ENCODE measurements around the gene KIF15. TPM values are rescaled to one million over a fixed set of nuclear protein-coding genes. Genes with fewer than 3 reads are reported as not detected.

The KIF15 gene
- total and polyA plus RNA-seq, 4 donors: 0.64 to 4.0 (median 0.92) TPM

- TF ChIP-seq, protein P1, sequence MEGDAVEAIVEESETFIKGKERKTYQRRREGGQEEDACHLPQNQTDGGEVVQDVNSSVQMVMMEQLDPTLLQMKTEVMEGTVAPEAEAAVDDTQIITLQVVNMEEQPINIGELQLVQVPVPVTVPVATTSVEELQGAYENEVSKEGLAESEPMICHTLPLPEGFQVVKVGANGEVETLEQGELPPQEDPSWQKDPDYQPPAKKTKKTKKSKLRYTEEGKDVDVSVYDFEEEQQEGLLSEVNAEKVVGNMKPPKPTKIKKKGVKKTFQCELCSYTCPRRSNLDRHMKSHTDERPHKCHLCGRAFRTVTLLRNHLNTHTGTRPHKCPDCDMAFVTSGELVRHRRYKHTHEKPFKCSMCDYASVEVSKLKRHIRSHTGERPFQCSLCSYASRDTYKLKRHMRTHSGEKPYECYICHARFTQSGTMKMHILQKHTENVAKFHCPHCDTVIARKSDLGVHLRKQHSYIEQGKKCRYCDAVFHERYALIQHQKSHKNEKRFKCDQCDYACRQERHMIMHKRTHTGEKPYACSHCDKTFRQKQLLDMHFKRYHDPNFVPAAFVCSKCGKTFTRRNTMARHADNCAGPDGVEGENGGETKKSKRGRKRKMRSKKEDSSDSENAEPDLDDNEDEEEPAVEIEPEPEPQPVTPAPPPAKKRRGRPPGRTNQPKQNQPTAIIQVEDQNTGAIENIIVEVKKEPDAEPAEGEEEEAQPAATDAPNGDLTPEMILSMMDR (IDR thresholded peaks at IDR 0.05; ENCODE audit: control extremely low read depth, extremely low read depth): no peak
- WGBS, 2 donors: 94 to 95% methylated on average over 4 of the region's 4 CpGs
- H3K27me3 ChIP-seq (ENCODE audit: control insufficient read depth in 3 of 3, insufficient read depth in 3 of 3, low read length in 2 of 3): no peaks in the 10 kb centered on the region
Observed at GRCh38 chr3:44795197-44795596, 33.6 kb downstream of the KIF15 start.

GRCh38 chr3:44802011-44802410 lies 40.4 kb downstream of the KIF15 start:
- Histone ChIP-seq H3K9me3 (ENCODE audit: control insufficient read depth in 4 of 4, insufficient read depth in 3 of 4, low read length in 3 of 4) (no peaks in the 10 kb centered on the region), H3K4me3 (no peak overlapping the region), H3K27me3 (ENCODE audit: control insufficient read depth in 3 of 3, insufficient read depth in 3 of 3, low read length in 2 of 3) (no peaks in the 10 kb centered on the region), H3K9ac (ENCODE audit: insufficient read depth in 1 of 2, low read length in 2 of 2) (no peak overlapping the region), H3K36me3 (ENCODE audit: control insufficient read depth in 4 of 4, insufficient read depth in 4 of 4, low read length in 4 of 4) (peaks cover 0 to 3% (median 1%) of the 10 kb centered on the region in 4 donors), H3K4me1 (ENCODE audit: control insufficient read depth in 5 of 5, insufficient read depth in 5 of 5, low read length in 5 of 5) (no peaks in the 10 kb centered on the region), H3K27ac (ENCODE audit: low read depth in 1 of 2, low read length in 1 of 2) (no peak overlapping the region)
- no peak for ATAC-seq (ENCODE audit: insufficient read depth, low FRiP score)
- TF ChIP-seq, protein P1 (IDR thresholded peaks at IDR 0.05; ENCODE audit: control extremely low read depth, extremely low read depth): no peak
- no peak for DNase-seq
- WGBS, 2 donors: 27 to 63% methylated on average over 2 of the region's 2 CpGs

More at GRCh38 chr3:44795197-44795596, 33.6 kb downstream of the KIF15 start:
- H3K36me3 ChIP-seq (ENCODE audit: control insufficient read depth in 4 of 4, insufficient read depth in 4 of 4, low read length in 4 of 4): peaks cover 0 to 9% (median 2%) of the 10 kb centered on the region in 4 donors
- no peak overlapping the region for H3K4me3 ChIP-seq
- ATAC-seq (ENCODE audit: insufficient read depth, low FRiP score): no peak
- no peak for DNase-seq
- no peak overlapping the region for H3K27ac ChIP-seq (ENCODE audit: low read depth in 1 of 2, low read length in 1 of 2)
- no peaks in the 10 kb centered on the region for H3K9me3 ChIP-seq (ENCODE audit: control insufficient read depth in 4 of 4, insufficient read depth in 3 of 4, low read length in 3 of 4)
- no peaks in the 10 kb centered on the region for H3K4me1 ChIP-seq (ENCODE audit: control insufficient read depth in 5 of 5, insufficient read depth in 5 of 5, low read length in 5 of 5)
- H3K9ac ChIP-seq (ENCODE audit: insufficient read depth in 1 of 2, low read length in 2 of 2): no peak overlapping the region

DNA sequence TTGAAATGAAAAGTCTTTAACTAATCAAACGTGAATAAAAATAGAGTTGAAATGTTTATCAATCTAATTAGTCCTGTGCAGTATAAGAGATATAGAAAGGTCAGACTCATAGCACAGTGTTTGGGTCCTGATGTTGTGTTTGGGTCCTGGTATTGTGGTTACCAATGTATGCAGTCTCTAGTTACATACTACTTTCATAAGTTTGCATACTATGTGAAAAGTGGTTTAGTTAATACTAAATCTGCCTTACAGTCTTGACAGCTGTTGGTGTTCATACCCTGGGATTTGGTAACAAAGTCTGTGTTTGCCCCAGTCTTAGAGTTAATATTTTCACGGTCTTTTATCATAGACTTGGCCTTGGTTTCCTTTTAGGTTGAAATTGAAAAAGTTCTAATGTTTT lies 41.7 kb downstream of the KIF15 start:
- DNase-seq (no peak), ATAC-seq (ENCODE audit: insufficient read depth, low FRiP score) (no peak)
- Histone ChIP-seq H3K27ac (ENCODE audit: low read depth in 1 of 2, low read length in 1 of 2) (no peak overlapping the region), H3K27me3 (ENCODE audit: control insufficient read depth in 3 of 3, insufficient read depth in 3 of 3, low read length in 2 of 3) (no peaks in the 10 kb centered on the region), H3K9me3 (ENCODE audit: control insufficient read depth in 4 of 4, insufficient read depth in 3 of 4, low read length in 3 of 4) (no peaks in the 10 kb centered on the region), H3K36me3 (ENCODE audit: control insufficient read depth in 4 of 4, insufficient read depth in 4 of 4, low read length in 4 of 4) (peaks cover 0 to 3% (median 0%) of the 10 kb centered on the region in 4 donors), H3K4me3 (no peak overlapping the region), H3K9ac (ENCODE audit: insufficient read depth in 1 of 2, low read length in 2 of 2) (no peak overlapping the region), H3K4me1 (ENCODE audit: control insufficient read depth in 5 of 5, insufficient read depth in 5 of 5, low read length in 5 of 5) (no peaks in the 10 kb centered on the region)
- TF ChIP-seq, protein P1 (IDR thresholded peaks at IDR 0.05; ENCODE audit: control extremely low read depth, extremely low read depth): no peak
- WGBS, 2 donors: 94 to 97% methylated on average over 2 of the region's 2 CpGs

GRCh38 chr3:44805960-44806359 lies 44.4 kb downstream of the KIF15 start:
- no peak overlapping the region for H3K4me3 ChIP-seq
- H3K9ac ChIP-seq (ENCODE audit: insufficient read depth in 1 of 2, low read length in 2 of 2): no peak overlapping the region
- no peaks in the 10 kb centered on the region for H3K4me1 ChIP-seq (ENCODE audit: control insufficient read depth in 5 of 5, insufficient read depth in 5 of 5, low read length in 5 of 5)
- H3K27ac ChIP-seq (ENCODE audit: low read depth in 1 of 2, low read length in 1 of 2): no peak overlapping the region
- 97 to 98% methylated on average over 2 of the region's 2 CpGs for WGBS, 2 donors
- no peaks in the 10 kb centered on the region for H3K9me3 ChIP-seq (ENCODE audit: control insufficient read depth in 4 of 4, insufficient read depth in 3 of 4, low read length in 3 of 4)
- H3K27me3 ChIP-seq (ENCODE audit: control insufficient read depth in 3 of 3, insufficient read depth in 3 of 3, low read length in 2 of 3): no peaks in the 10 kb centered on the region
- no peaks in the 10 kb centered on the region for H3K36me3 ChIP-seq (ENCODE audit: control insufficient read depth in 4 of 4, insufficient read depth in 4 of 4, low read length in 4 of 4)
- TF ChIP-seq, protein P1 (IDR thresholded peaks at IDR 0.05; ENCODE audit: control extremely low read depth, extremely low read depth): no peak
- DNase-seq (no peak), ATAC-seq (ENCODE audit: insufficient read depth, low FRiP score) (no peak)

Data from lung (tissue), 12 donors.